A549 (cell line): ENCODE results near the gene GRK5. TPM values are rescaled to one million over a fixed set of nuclear protein-coding genes. Genes with fewer than 3 reads are reported as not detected.

ENCODE experiments used
- ATAC-seq, 2 experiments: fragments of 200-7000 bp in 1 of 2; fragments of >200 bp in 1 of 2; cut with Nextera tagmentation in 1 of 2; cut with Tn5 transposase in 1 of 2; 3 replicates each; pipeline versions ENCODE4 v1.8.0 to v1.9.1; 2018 to 2020; ENCODE audit warnings: mild to moderate bottlenecking in 1 of 2, moderate library complexity in 1 of 2
- CTCF ChIA-PET: fragments of 300-600 bp; sonication (Branson Sonifier 250); formaldehyde crosslinking; extraction: SDS; loops from one replicate; lab custom pipeline; 2021; ENCODE audit warnings: antibody characterized with exemption, inconsistent platforms; lab: Yijun Ruan, JAX
- POLR2A ChIA-PET: fragments of 350-600 bp; formaldehyde crosslinking; extraction: SDS; loops from one replicate; lab custom pipeline; 2021; ENCODE audit warnings: antibody characterized with exemption, inconsistent platforms; lab: Yijun Ruan, JAX
- DNase-seq, 2 experiments: peaks; one replicate each; pipeline versions ENCODE4 v3.0.0 to v3.0.0-alpha.2; 2011 to 2016; ENCODE audit warnings: low read depth in 1 of 2, low spot score in 1 of 2
- FAIRE-seq: peaks from 2 replicates; lab custom pipeline; 2011; peaks lifted over from hg19 to GRCh38; lab: Jason Lieb, UNC
- H3K27ac ChIP-seq, 2 experiments: fragments of >200 bp; sonication (Bioruptor Twin); formaldehyde crosslinking; 3 replicates each; pipeline ENCODE4 v1.5.1; 2016 to 2017
- H3K4me1 ChIP-seq: fragments of >200 bp; sonication (Bioruptor Twin); formaldehyde crosslinking; 3 replicates; pipeline ENCODE4 v1.6.1; 2016
- H3K4me2 ChIP-seq: fragments of >200 bp; sonication (Bioruptor Twin); formaldehyde crosslinking; 3 replicates; pipeline ENCODE4 v1.6.1; 2016
- H3K4me3 ChIP-seq: fragments of >200 bp; sonication (Bioruptor Twin); formaldehyde crosslinking; 3 replicates; pipeline ENCODE4 v1.5.1; 2016
- H3K9me3 ChIP-seq: fragments of >200 bp; sonication (Bioruptor Twin); formaldehyde crosslinking; 3 replicates; pipeline ENCODE4 v1.6.1; 2016
- CBX8 ChIP-seq: fragments of 200-600 bp; sonication (generic); IDR thresholded peaks from 2 replicates; pipeline ENCODE4 v1.6.1; 2016
- ESRRA ChIP-seq: fragments of 150-350 bp; IDR thresholded peaks from 2 replicates; pipeline ENCODE4 v1.6.1; 2014; ENCODE audit warnings: mild to moderate bottlenecking, low read length, borderline replicate concordance
- FOSB ChIP-seq: fragments of 250-450 bp; sonication (Bioruptor Pico); IDR thresholded peaks from 2 replicates; pipeline ENCODE4 v1.5.0; 2020; ENCODE audit warnings: mild to moderate bottlenecking, moderate library complexity
- HOXB5 ChIP-seq: fragments of 250-450 bp; sonication (Bioruptor Pico); IDR thresholded peaks from 2 replicates; pipeline ENCODE4 v1.5.0; 2020; ENCODE audit warnings: mild to moderate bottlenecking, moderate library complexity
- KDM5A ChIP-seq: fragments of 200-600 bp; sonication (generic); IDR thresholded peaks from 2 replicates; pipeline ENCODE4 v1.6.1; 2016; ENCODE audit warnings: antibody characterized with exemption, mild to moderate bottlenecking
- MAZ ChIP-seq: fragments of 150-350 bp; IDR thresholded peaks from 2 replicates; pipeline ENCODE4 v1.6.1; 2014; ENCODE audit warnings: antibody characterized with exemption, low read depth, low read length, borderline replicate concordance
- NFE2L2 ChIP-seq: fragments of 150-350 bp; conservative IDR thresholded peaks from 2 replicates; pipeline ENCODE4 v1.6.1; 2014; ENCODE audit warnings: low read length
- PHF8 ChIP-seq: fragments of 200-600 bp; sonication (generic); IDR thresholded peaks from 2 replicates; pipeline ENCODE4 v1.6.1; 2016; ENCODE audit warnings: low read depth, mild to moderate bottlenecking, antibody characterized with exemption, moderate library complexity, borderline replicate concordance
- RFX5 ChIP-seq: fragments of 450-650 bp; IDR thresholded peaks from 2 replicates; pipeline ENCODE4 v1.7.1; 2014; ENCODE audit warnings: antibody characterized with exemption, mild to moderate bottlenecking, moderate library complexity
- TP53 ChIP-seq: fragments of 250-450 bp; sonication (Bioruptor Pico); IDR thresholded peaks from 2 replicates; pipeline ENCODE4 v1.5.0; 2021; ENCODE audit warnings: mild to moderate bottlenecking, moderate library complexity
- ZFP36 ChIP-seq: fragments of 450-650 bp; IDR thresholded peaks from 2 replicates; pipeline ENCODE4 v1.6.1; 2014; ENCODE audit warnings: borderline replicate concordance; ENCODE audit not compliant: partially characterized antibody
- WGBS: methylation state at CpG from one replicate; pipeline ENCODE4 v1.1.6; 2017; ENCODE audit errors: missing lambda C conversion rate; 5-methylcytosine and 5-hydroxymethylcytosine counted together
- polyA plus RNA-seq, 4 experiments: library from polyadenylated mRNA; depleted of rRNA in 3 of 4; stranded (reverse); fragments of >200 nt; fragmentation: RNase III in 1 of 4; extraction: RNeasy Plus Mini Kit Qiagen cat#74134 plus additional on column Dnase treatment in 1 of 4; gene quantifications; 2 replicates in 3 of 4; 3 replicates in 1 of 4; pipeline ENCODE4 v1.2.3, GENCODE V29; 2011 to 2017
- TF ChIP-seq, protein P1 (sequence below): fragments of 250-450 bp; sonication (Bioruptor Pico); IDR thresholded peaks from 2 replicates; pipeline ENCODE4 v1.5.0; 2020; ENCODE audit warnings: low read depth, mild to moderate bottlenecking, moderate library complexity
- TF ChIP-seq, protein P2 (sequence below): fragments of 150-350 bp; IDR thresholded peaks from 2 replicates; pipeline ENCODE4 v1.6.1; 2014; ENCODE audit warnings: low read depth, mild to moderate bottlenecking, low read length
- TF ChIP-seq, protein P3 (sequence below): fragments of 200-600 bp; sonication (generic); IDR thresholded peaks from 2 replicates; pipeline ENCODE4 v1.6.1; 2016; ENCODE audit warnings: antibody characterized with exemption, mild to moderate bottlenecking, moderate library complexity
- TF ChIP-seq, protein P4 (sequence below): fragments of 250-450 bp; sonication (Bioruptor Pico); IDR thresholded peaks from 2 replicates; pipeline ENCODE4 v1.5.0; 2021; ENCODE audit warnings: mild to moderate bottlenecking, moderate library complexity, borderline replicate concordance
- TF ChIP-seq, protein P5 (sequence below): IDR thresholded peaks from 2 replicates; pipeline ENCODE4 v1.6.1; 2012

GRK5 gene
- polyA plus RNA-seq, 2 of the 4 experiments (the other 2 are of a cell fraction) = 5.0 to 7.9 TPM

DNA sequence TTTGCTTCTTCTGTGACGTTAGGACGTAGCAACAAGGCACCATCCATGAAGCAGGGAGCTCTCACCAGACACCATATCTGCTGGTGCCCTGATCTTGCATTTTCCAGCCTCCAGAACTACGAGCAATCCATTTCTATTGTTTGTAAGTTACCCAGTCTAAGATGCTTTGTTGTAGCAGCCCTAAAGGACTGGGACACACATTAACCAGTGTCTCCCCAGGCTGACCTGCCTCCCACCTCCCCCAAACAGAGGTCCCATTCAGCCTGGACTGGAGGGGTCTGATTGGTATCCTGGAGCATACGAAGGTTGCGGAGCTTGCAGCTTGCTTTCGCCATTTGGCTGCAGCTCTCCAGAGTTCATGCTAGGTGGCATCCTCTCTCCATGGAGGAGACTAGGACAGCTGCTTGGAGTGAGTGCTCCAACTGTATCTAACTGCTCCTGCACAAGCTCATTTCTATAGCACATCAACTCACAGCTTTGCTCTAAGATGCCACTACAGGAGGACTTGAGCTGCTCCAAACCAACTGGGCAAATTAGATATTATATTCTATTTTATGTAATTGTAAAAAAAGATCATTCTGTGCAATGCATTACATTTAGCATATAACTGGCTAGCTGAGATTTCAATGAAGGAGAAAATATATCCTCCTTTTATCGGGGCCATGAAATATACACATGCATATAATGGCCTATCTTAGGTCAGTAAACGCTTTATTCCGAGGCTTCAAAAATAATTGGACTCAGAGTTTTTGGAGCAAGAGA, 8.0 kb upstream of the GRK5 start (continued):
- TF ChIP-seq KDM5A (no peak), ESRRA (no peak), NFE2L2 (no peak), HOXB5 (no peak), FOSB (no peak), PHF8 (no peak)
- TF ChIP-seq, protein P1, sequence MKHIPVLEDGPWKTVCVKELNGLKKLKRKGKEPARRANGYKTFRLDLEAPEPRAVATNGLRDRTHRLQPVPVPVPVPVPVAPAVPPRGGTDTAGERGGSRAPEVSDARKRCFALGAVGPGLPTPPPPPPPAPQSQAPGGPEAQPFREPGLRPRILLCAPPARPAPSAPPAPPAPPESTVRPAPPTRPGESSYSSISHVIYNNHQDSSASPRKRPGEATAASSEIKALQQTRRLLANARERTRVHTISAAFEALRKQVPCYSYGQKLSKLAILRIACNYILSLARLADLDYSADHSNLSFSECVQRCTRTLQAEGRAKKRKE (CRISPR knock-in tag) = no peak
- TF ChIP-seq, protein P2, sequence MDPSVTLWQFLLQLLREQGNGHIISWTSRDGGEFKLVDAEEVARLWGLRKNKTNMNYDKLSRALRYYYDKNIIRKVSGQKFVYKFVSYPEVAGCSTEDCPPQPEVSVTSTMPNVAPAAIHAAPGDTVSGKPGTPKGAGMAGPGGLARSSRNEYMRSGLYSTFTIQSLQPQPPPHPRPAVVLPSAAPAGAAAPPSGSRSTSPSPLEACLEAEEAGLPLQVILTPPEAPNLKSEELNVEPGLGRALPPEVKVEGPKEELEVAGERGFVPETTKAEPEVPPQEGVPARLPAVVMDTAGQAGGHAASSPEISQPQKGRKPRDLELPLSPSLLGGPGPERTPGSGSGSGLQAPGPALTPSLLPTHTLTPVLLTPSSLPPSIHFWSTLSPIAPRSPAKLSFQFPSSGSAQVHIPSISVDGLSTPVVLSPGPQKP = no peak

DNA sequence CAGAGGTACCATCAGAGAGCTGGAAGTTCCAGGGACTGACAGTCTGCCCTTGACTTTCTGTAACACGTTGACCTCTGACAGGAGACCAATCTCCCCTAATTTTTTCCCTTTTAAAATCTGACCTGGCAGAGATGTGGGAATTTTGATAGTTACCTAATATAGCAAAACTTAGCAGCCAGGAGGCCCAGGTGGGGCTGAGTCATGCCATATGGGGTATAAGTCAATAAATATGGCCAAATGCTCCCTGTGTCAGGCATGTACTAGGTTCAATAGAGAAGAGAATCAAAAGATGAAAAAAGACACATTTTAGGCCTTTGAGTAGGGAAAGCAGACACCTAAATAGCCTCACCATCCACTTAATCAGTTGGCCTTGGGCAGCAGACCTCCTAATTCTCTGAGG, 6.1 kb upstream of the GRK5 start:
- Histone ChIP-seq H3K4me3 (no peak overlapping the region), H3K4me2 (no peak overlapping the region), H3K27ac (no peak overlapping the region), H3K9me3 (no peaks in the 10 kb centered on the region), H3K4me1 (peaks cover 4% of the 10 kb centered on the region)
- DNase-seq (no peak), ATAC-seq (no peak), FAIRE-seq (no peak)
- TF ChIP-seq TP53 (CRISPR knock-in tag) = no peak
- TF ChIP-seq, protein P3, sequence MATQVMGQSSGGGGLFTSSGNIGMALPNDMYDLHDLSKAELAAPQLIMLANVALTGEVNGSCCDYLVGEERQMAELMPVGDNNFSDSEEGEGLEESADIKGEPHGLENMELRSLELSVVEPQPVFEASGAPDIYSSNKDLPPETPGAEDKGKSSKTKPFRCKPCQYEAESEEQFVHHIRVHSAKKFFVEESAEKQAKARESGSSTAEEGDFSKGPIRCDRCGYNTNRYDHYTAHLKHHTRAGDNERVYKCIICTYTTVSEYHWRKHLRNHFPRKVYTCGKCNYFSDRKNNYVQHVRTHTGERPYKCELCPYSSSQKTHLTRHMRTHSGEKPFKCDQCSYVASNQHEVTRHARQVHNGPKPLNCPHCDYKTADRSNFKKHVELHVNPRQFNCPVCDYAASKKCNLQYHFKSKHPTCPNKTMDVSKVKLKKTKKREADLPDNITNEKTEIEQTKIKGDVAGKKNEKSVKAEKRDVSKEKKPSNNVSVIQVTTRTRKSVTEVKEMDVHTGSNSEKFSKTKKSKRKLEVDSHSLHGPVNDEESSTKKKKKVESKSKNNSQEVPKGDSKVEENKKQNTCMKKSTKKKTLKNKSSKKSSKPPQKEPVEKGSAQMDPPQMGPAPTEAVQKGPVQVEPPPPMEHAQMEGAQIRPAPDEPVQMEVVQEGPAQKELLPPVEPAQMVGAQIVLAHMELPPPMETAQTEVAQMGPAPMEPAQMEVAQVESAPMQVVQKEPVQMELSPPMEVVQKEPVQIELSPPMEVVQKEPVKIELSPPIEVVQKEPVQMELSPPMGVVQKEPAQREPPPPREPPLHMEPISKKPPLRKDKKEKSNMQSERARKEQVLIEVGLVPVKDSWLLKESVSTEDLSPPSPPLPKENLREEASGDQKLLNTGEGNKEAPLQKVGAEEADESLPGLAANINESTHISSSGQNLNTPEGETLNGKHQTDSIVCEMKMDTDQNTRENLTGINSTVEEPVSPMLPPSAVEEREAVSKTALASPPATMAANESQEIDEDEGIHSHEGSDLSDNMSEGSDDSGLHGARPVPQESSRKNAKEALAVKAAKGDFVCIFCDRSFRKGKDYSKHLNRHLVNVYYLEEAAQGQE = no peak
- TF ChIP-seq RFX5 = no peak
- no peak for TF ChIP-seq MAZ
- CTCF ChIA-PET = interaction anchor here (0.5 to 16.9 kb wide), 9 partner anchors 7 to 342 kb away, joined by 3 to 283 read pairs (median 37); partner anchors contain the start of genes GRK5 and RGS10
- POLR2A ChIA-PET = no interaction called here
- WGBS = 61% methylated on average over 1 of the region's 1 CpG

DNA sequence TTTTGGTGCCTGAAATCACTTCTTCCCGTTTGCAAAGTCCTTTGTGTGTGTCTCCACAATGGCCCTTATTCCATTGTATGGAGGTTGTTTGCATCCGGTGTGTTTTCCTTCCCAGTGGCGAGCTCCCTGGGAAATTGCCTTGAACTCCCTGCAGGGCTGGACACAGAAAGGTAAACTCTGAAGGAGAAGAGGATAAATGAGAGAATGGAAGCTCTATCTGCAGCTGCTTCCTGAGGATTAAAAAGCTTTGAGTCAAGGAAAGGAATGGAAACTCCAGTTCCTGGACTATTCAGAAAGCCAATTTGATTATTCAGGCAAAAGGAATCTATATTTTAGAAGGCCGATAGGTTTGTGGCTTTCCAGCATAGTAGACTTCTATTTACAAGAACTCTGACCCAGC, 4.4 kb upstream of the GRK5 start:
- Histone ChIP-seq H3K9me3 (no peaks in the 10 kb centered on the region), H3K27ac (no peak overlapping the region), H3K4me1 (peaks cover 6% of the 10 kb centered on the region), H3K4me2 (no peak overlapping the region), H3K4me3 (no peak overlapping the region)
- TF ChIP-seq CBX8 = no peak
- no peak for TF ChIP-seq ZFP36
- no peak for TF ChIP-seq ESRRA
- TF ChIP-seq, protein P4, sequence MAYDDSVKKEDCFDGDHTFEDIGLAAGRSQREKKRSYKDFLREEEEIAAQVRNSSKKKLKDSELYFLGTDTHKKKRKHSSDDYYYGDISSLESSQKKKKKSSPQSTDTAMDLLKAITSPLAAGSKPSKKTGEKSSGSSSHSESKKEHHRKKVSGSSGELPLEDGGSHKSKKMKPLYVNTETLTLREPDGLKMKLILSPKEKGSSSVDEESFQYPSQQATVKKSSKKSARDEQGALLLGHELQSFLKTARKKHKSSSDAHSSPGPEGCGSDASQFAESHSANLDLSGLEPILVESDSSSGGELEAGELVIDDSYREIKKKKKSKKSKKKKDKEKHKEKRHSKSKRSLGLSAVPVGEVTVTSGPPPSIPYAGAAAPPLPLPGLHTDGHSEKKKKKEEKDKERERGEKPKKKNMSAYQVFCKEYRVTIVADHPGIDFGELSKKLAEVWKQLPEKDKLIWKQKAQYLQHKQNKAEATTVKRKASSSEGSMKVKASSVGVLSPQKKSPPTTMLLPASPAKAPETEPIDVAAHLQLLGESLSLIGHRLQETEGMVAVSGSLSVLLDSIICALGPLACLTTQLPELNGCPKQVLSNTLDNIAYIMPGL (CRISPR knock-in tag) = no peak
- no peak for TF ChIP-seq RFX5
- no peak for TF ChIP-seq KDM5A
- TF ChIP-seq, protein P5, sequence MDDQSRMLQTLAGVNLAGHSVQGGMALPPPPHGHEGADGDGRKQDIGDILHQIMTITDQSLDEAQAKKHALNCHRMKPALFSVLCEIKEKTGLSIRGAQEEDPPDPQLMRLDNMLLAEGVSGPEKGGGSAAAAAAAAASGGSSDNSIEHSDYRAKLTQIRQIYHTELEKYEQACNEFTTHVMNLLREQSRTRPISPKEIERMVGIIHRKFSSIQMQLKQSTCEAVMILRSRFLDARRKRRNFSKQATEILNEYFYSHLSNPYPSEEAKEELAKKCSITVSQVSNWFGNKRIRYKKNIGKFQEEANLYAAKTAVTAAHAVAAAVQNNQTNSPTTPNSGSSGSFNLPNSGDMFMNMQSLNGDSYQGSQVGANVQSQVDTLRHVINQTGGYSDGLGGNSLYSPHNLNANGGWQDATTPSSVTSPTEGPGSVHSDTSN = no peak
- 61% methylated on average over 4 of the region's 4 CpGs for WGBS
- FAIRE-seq (no peak), ATAC-seq (no peak), DNase-seq (no peak)
- ChIA-PET POLR2A (interaction anchor here (0.5 to 0.9 kb wide), 2 partner anchors 242 to 400 kb away, joined by 3 read pairs; no protein-coding TSS in a partner anchor), CTCF (interaction anchor here (0.9 to 16.9 kb wide), 8 partner anchors 8 to 340 kb away, joined by 3 to 283 read pairs (median 56); no protein-coding TSS in a partner anchor)
